ENCODE data around the gene AKR1B1. TPM values are rescaled to one million over a fixed set of nuclear protein-coding genes. Genes with fewer than 3 reads are reported as not detected.

Gene AKR1B1
- total RNA-seq, 1 donor from 2014 or later = 88.9 TPM

DNA sequence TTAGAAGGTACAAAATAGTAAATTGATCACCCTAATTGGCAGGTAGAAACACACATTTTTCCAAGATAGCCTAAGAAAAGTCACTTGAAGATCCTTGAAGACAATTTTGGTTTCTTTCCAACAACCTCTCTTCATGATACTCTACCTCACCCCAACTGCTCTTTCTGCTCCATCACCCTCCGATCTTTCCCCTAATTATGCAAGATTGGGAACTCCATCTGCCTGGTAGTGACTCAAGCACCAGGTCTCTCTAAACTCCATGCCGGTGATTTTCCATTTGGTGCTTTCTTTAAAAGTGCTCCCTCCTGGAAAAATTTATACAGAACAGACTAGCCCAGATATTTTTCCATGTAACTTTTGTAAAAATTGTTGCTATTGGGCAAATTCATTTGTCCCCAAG is 1.1 kb upstream of the AKR1B1 start:
- TF ChIP-seq, protein P1, sequence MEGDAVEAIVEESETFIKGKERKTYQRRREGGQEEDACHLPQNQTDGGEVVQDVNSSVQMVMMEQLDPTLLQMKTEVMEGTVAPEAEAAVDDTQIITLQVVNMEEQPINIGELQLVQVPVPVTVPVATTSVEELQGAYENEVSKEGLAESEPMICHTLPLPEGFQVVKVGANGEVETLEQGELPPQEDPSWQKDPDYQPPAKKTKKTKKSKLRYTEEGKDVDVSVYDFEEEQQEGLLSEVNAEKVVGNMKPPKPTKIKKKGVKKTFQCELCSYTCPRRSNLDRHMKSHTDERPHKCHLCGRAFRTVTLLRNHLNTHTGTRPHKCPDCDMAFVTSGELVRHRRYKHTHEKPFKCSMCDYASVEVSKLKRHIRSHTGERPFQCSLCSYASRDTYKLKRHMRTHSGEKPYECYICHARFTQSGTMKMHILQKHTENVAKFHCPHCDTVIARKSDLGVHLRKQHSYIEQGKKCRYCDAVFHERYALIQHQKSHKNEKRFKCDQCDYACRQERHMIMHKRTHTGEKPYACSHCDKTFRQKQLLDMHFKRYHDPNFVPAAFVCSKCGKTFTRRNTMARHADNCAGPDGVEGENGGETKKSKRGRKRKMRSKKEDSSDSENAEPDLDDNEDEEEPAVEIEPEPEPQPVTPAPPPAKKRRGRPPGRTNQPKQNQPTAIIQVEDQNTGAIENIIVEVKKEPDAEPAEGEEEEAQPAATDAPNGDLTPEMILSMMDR (IDR thresholded peaks at IDR 0.05) = no peak
- no peak for ATAC-seq (ENCODE audit: low read depth)
- Mint-ChIP-seq H3K27ac (no peak overlapping the region), H3K27me3 (no peaks in the 10 kb centered on the region), H3K4me3 (no peak overlapping the region), H3K4me1 (peaks cover 30% of the 10 kb centered on the region), H3K36me3 (ENCODE audit: low read depth) (peaks cover 10% of the 10 kb centered on the region), H3K9me3 (peaks cover 5% of the 10 kb centered on the region)
- CTCF ChIA-PET = interaction anchor here (3.1 to 3.2 kb wide), 2 partner anchors 20 to 27 kb away, joined by 12 to 22 read pairs; no protein-coding TSS in a partner anchor
- POLR2A ChIA-PET = no interaction called here
- intact Hi-C loops (cut with micrococcal nuclease) = loop anchor here (1.0 to 10.0 kb wide), 14 partner anchors 35 to 1515 kb away; partner anchors contain the start of genes AGBL3, CHCHD3, CNOT4 and EXOC4
- DNase-seq = no peak

DNA sequence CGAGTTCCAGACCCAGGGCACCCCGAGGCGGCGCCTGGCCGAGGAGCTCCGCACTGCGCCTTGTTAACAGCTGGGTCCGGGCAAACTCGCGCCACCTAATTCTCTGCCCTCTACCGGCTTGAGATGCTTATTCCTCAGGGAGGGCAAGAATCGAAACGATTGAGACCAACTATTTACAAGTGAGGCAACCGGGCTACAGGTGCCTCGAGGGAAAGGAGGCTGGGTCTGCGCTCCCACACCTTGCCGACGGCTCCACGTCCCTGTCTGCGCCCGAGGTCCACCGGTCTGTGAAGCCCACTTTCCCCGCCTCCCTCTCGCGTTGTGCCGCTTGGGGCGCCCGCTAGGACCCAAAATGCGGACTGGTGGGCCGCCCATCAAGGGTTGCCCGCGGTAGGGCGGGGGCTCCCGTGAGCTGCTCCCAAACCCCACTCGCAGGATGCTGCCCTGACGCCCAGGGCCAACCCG is 527 bp downstream of the AKR1B1 start:
- ATAC-seq (ENCODE audit: low read depth) (peak; percentile 66), DNase-seq (peak; percentile 69)
- H3K4me3 Mint-ChIP-seq = peak overlapping the region; percentile 87
- ChIA-PET POLR2A (interaction anchor here (1.0 to 2.0 kb wide), 5 partner anchors 25 to 712 kb away, joined by 3 to 18 read pairs (median 3); partner anchors contain the start of genes BPGM, SLC35B4 and TMEM140), CTCF (interaction anchor here (1.0 to 3.2 kb wide), 7 partner anchors 22 to 188 kb away, joined by 3 to 22 read pairs (median 4); partner anchors contain the start of gene BPGM)
- peaks cover 10% of the 10 kb centered on the region for H3K36me3 Mint-ChIP-seq (ENCODE audit: low read depth)
- intact Hi-C loops (cut with micrococcal nuclease) = loop anchor here (1.0 to 10.0 kb wide), 12 partner anchors 26 to 1516 kb away; partner anchors contain the start of genes AGBL3, BPGM, CHCHD3 and CNOT4
- no peaks in the 10 kb centered on the region for H3K9me3 Mint-ChIP-seq
- H3K27ac Mint-ChIP-seq = peak overlapping the region; percentile 61
- H3K4me1 Mint-ChIP-seq = peaks cover 46% of the 10 kb centered on the region
- no peaks in the 10 kb centered on the region for H3K27me3 Mint-ChIP-seq
- TF ChIP-seq, protein P1 (IDR thresholded peaks at IDR 0.05) = no peak

DNA sequence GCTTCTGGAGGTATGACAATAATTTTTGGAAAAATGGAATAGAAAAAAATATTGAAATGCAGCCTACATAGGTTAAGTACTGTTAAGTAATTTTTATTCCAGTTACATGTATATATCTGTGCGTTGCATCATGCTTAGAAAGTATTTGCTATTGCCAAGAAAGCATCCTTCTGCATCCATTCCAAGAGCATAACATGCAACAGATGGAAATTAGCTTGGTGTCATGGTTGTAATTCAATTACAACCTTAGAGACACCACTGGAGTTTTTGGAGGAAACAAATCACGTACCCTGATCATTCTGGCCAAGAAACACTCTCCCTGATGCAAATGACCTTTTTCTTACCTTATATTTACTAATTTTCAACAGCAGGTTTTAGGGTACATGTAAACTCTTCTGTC is 1.7 kb downstream of the AKR1B1 start:
- Mint-ChIP-seq H3K4me3 (peak overlapping the region; percentile 71), H3K4me1 (peaks cover 54% of the 10 kb centered on the region), H3K9me3 (no peaks in the 10 kb centered on the region), H3K36me3 (ENCODE audit: low read depth) (peaks cover 12% of the 10 kb centered on the region), H3K27ac (no peak overlapping the region), H3K27me3 (no peaks in the 10 kb centered on the region)
- ChIA-PET CTCF (interaction anchor here (1.1 to 3.2 kb wide), 3 partner anchors 23 to 25 kb away, joined by 5 to 22 read pairs (median 12); no protein-coding TSS in a partner anchor), POLR2A (no interaction called here)
- ATAC-seq (ENCODE audit: low read depth) (no peak), DNase-seq (no peak)
- TF ChIP-seq, protein P1 (IDR thresholded peaks at IDR 0.05) = no peak
- intact Hi-C loops (cut with micrococcal nuclease) = loop anchor here (5.0 to 10.0 kb wide), 5 partner anchors 530 to 1518 kb away; partner anchors contain the start of genes AGBL3, CHCHD3, CNOT4 and MTPN

DNA sequence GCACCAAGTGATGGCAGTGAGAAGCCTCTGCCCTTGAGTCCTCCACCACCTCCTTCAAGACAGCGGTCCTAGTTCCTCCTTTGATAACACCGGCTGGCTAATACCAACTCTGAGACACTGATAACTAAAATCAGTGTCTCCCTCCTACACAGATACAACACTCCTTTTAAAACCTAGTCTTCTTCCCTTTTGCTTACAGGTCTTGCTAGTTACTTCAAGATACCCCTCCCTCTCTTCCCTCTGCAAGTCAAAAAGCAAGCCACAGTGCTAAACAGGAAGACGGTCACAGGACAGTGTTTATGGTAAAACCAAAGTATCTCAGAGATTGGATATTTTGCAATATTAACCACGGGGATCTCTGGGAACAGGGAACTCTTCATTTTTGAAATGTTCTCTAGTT is 4.6 kb downstream of the AKR1B1 start:
- ChIA-PET CTCF (no interaction called here), POLR2A (no interaction called here)
- H3K4me1 Mint-ChIP-seq = peaks cover 48% of the 10 kb centered on the region

DNA sequence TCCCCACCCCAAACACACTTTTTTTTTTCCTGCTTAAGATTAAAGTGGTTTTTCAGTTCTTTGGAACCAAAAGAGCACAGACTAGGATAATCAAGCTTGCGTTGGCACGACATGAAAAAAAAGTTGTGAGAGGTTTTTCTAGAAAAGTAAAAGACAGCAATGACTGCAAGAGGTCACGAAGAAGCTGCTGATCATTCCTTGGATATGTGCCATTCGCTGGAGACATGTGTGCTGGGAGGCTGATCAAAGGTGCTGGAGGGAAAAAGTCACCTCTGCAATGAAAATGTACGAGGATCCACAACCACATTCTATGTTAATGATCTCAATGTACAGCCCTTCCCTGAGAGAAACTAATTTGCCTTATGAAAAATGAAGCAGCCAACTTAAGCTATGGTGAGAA is 5.4 kb downstream of the AKR1B1 start:
- CTCF ChIA-PET = interaction anchor here (1.1 kb wide), 1 partner anchor 21 kb away, joined by 7 read pairs; no protein-coding TSS in a partner anchor
- no peaks in the 10 kb centered on the region for H3K27me3 Mint-ChIP-seq
- TF ChIP-seq, protein P1 (IDR thresholded peaks at IDR 0.05) = no peak
- DNase-seq (no peak), ATAC-seq (ENCODE audit: low read depth) (no peak)
- POLR2A ChIA-PET = no interaction called here
- peaks cover 46% of the 10 kb centered on the region for H3K36me3 Mint-ChIP-seq (ENCODE audit: low read depth)
- intact Hi-C loops (cut with micrococcal nuclease) = loop anchor here (10.0 kb wide), 2 partner anchors 1369 to 1521 kb away; partner anchors contain the start of genes CHCHD3 and MTPN
- H3K27ac Mint-ChIP-seq = no peak overlapping the region
- H3K4me3 Mint-ChIP-seq = no peak overlapping the region
- peaks cover 45% of the 10 kb centered on the region for H3K4me1 Mint-ChIP-seq
- H3K9me3 Mint-ChIP-seq = no peaks in the 10 kb centered on the region

More for the DNA sequence above, 4.6 kb downstream of the AKR1B1 start:
- Mint-ChIP-seq H3K9me3 (no peaks in the 10 kb centered on the region), H3K27ac (no peak overlapping the region), H3K4me3 (peak overlapping the region; percentile 6), H3K27me3 (no peaks in the 10 kb centered on the region), H3K36me3 (ENCODE audit: low read depth) (peaks cover 38% of the 10 kb centered on the region)
- no peak for ATAC-seq (ENCODE audit: low read depth)
- DNase-seq = no peak
- TF ChIP-seq, protein P1 (IDR thresholded peaks at IDR 0.05) = no peak
- intact Hi-C loops (cut with micrococcal nuclease) = loop anchor here (10.0 kb wide), 2 partner anchors 1369 to 1521 kb away; partner anchors contain the start of genes CHCHD3 and MTPN

Measured in activated B cell treated with CpG ODN at 0.5 μM for 24 hours (primary cell).